Measurements from ENCODE around the gene CTU2. TPM values are rescaled to one million over a fixed set of nuclear protein-coding genes. Genes with fewer than 3 reads are reported as not detected.

CTU2 gene
- total RNA-seq, 2 experiments from 2014 or later: 37.1 to 37.8 TPM

- Mint-ChIP-seq H3K4me1 (ENCODE audit: low read depth) (no peaks in the 10 kb centered on the region), H3K4me3 (no peak overlapping the region), H3K27ac (no peak overlapping the region), H3K9me3 (no peaks in the 10 kb centered on the region), H3K36me3 (ENCODE audit: low read depth) (peaks cover 22% of the 10 kb centered on the region), H3K27me3 (no peaks in the 10 kb centered on the region)
- intact Hi-C loops (cut with micrococcal nuclease): no loop called here
- DNase-seq (no peak), ATAC-seq (no peak)
- no peak for TF ChIP-seq CTCF (IDR thresholded peaks at IDR 0.05)
- ChIA-PET POLR2A (interaction anchor here (1.1 to 1.2 kb wide), 2 partner anchors 8 to 98 kb away, joined by 3 to 5 read pairs; partner anchors contain the start of genes CTU2 and RNF166), CTCF (no interaction called here)
Measured at GRCh38 chr16:88714420-88715302, 8.4 kb downstream of the CTU2 start.

- no peak for DNase-seq
- intact Hi-C loops (cut with micrococcal nuclease): no loop called here
- ATAC-seq: no peak
- Mint-ChIP-seq H3K27me3 (no peaks in the 10 kb centered on the region), H3K4me1 (ENCODE audit: low read depth) (no peaks in the 10 kb centered on the region), H3K27ac (no peak overlapping the region), H3K36me3 (ENCODE audit: low read depth) (peaks cover 25% of the 10 kb centered on the region), H3K9me3 (no peaks in the 10 kb centered on the region), H3K4me3 (no peak overlapping the region)
- ChIA-PET CTCF (no interaction called here), POLR2A (interaction anchor here (0.9 to 1.2 kb wide), 4 partner anchors 9 to 97 kb away, joined by 3 to 7 read pairs (median 4); partner anchors contain the start of genes CTU2 and RNF166)
- no peak for TF ChIP-seq CTCF (IDR thresholded peaks at IDR 0.05)
Measured at GRCh38 chr16:88715312-88716190, 9.2 kb downstream of the CTU2 start.

GRCh38 chr16:88716201-88716600 lies 9.9 kb downstream of the CTU2 start:
- intact Hi-C loops (cut with micrococcal nuclease): no loop called here
- Mint-ChIP-seq H3K27ac (no peak overlapping the region), H3K27me3 (no peaks in the 10 kb centered on the region), H3K36me3 (ENCODE audit: low read depth) (peaks cover 27% of the 10 kb centered on the region), H3K4me1 (ENCODE audit: low read depth) (no peaks in the 10 kb centered on the region), H3K9me3 (no peaks in the 10 kb centered on the region), H3K4me3 (no peak overlapping the region)
- TF ChIP-seq CTCF (IDR thresholded peaks at IDR 0.05): no peak
- no peak for DNase-seq
- no peak for ATAC-seq
- ChIA-PET POLR2A (interaction anchor here (0.9 to 1.0 kb wide), 3 partner anchors 10 to 65 kb away, joined by 3 to 7 read pairs (median 3); partner anchors contain the start of genes CTU2 and RNF166), CTCF (no interaction called here)

GRCh38 chr16:88716601-88717001 lies 10.3 kb downstream of the CTU2 start:
- no peak for TF ChIP-seq CTCF (IDR thresholded peaks at IDR 0.05)
- DNase-seq (no peak), ATAC-seq (no peak)
- no peak overlapping the region for H3K4me3 Mint-ChIP-seq
- ChIA-PET CTCF (interaction anchor here (0.6 kb wide), 1 partner anchor 9 kb away, joined by 5 read pairs; no protein-coding TSS in a partner anchor), POLR2A (interaction anchor here (0.9 to 1.0 kb wide), 3 partner anchors 10 to 65 kb away, joined by 3 to 7 read pairs (median 3); partner anchors contain the start of genes CTU2 and RNF166)
- H3K9me3 Mint-ChIP-seq: no peaks in the 10 kb centered on the region
- no peaks in the 10 kb centered on the region for H3K4me1 Mint-ChIP-seq (ENCODE audit: low read depth)
- no peaks in the 10 kb centered on the region for H3K27me3 Mint-ChIP-seq
- H3K36me3 Mint-ChIP-seq (ENCODE audit: low read depth): peaks cover 27% of the 10 kb centered on the region
- intact Hi-C loops (cut with micrococcal nuclease): no loop called here
- H3K27ac Mint-ChIP-seq: no peak overlapping the region
